DMS114 treated with DMSO at 0.1 percent for 48 hours (cell line): Measurements from ENCODE around the gene FOSB.
A peak's percentile ranks its signal among the peaks of the same experiment; 100 is the strongest.

Source experiments
- DNase-seq: peaks from one replicate; lab custom pipeline; 2025; ENCODE audit not compliant: unreplicated experiment; lab: John Stamatoyannopoulos, UW

The FOSB gene

GRCh38 chr19:45442408-45442777 is 25.4 kb upstream of the FOSB start:
- DNase-seq, result no peak

DNA sequence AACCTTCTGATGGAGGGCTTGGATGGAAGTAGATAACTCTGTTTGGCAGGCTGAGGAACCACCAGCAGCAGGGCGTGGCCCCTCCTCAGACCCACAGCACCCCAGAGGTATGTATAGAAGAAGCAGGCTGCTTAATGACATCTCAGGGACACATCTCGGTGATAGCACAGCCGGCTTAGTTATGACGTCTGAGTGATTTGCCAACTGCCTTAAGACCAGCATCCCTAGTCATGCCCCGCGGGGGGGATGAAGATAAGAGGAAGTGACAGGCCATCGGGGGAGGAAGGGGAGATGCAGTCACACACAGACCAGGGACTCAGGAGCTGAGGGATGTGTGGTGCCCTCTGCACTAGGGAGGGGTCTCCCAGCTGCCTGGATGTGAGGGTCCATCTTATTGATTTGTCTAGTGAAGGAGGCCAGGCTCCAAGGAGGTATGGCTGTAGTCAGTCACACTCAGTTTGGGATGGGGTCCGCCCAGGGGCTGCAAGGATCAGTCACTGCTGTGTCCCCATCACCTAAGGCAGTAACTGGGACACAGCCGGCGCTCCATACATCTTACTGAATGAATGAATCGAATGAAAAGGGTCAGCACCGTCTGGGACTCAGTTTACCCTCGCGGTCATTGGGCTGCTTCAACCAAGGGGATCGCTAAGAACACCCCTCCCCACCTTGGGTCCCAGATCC is 24.9 kb upstream of the FOSB start:
- no peak for DNase-seq

- peak; percentile 64 for DNase-seq
These were observed 24.1 kb upstream of the FOSB start for GRCh38 chr19:45443462-45444317.

GRCh38 chr19:45444318-45445041 is 23.3 kb upstream of the FOSB start:
- DNase-seq, result no peak

GRCh38 chr19:45445139-45445538 is 22.7 kb upstream of the FOSB start:
- no peak for DNase-seq

DNA sequence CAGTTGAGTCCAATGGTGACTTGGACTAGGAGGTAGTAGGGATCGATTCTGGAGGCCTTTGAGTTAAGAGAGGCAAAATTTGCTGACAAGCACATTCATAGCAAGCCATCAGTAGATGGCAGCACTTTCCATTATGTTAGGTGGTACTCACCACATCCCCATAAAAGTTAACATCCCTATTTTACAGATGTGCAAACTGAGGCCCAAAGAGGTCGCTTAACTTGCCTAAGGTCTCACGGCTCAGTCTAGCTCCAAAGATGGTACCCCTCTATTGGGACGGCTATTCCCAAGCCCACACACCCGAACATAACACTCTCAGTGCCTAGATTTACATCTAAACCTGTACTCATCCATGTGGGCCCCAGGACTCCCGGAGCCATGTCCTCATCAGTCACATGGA is 21.5 kb upstream of the FOSB start:
- peak; percentile 19 for DNase-seq

DNA sequence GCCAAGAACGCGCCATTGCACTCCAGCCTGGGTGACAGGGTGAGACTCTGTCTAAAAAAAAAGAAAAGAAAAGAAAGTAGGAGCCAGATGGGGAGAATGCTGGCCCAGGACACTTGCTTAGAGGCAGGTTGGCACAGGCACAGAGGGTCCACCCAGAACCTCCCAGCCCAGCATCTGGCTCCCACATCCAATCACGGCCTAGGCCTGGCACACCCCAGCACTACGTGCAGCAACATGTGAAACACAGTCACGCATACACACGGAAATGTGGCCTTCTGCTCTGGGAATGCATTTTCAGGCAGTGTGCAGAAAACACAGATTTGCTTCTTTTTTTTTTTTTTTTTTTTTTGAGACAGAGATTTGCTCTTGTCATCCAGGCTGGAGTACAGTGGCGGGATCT is 20.9 kb upstream of the FOSB start:
- DNase-seq, result no peak

DNA sequence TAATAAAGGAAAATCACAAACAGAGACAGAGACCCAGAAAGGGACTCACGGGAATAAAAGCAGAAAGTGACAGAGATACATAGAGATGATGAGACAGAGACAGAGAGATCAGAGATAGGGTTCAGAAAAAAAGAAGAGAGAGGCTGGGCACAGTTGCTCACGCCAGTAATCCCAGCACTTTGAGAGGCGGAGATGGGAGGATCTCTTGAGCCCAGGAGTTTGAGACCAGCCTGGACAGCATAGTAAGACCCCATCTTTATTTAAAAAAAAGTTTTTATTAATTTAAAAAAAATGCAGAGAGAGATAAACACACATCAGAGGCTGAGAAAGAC is 19.4 kb upstream of the FOSB start:
- DNase-seq, result no peak

DNA sequence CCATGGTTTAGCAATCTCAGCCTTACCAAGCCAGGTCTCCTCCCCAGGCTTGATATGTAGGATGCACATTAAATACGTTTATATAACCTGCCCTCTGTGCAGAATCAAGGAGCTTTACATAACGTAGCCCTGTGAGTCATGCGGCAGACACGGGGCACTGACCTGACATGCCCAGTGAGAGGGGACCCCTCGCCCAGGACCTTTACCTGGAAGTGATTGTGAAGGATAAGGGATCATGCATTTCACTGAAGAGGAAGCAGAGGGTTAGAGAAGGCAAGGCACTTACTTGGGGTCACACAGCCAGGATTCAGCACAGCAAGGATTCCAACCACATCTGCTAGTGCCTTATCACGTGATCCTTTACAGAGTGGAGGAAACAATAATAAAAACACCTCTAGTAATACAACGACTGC is 18.9 kb upstream of the FOSB start:
- no peak for DNase-seq

GRCh38 chr19:45450012-45450333 is 17.8 kb upstream of the FOSB start:
- DNase-seq, result no peak

GRCh38 chr19:45451131-45451849 is 16.5 kb upstream of the FOSB start:
- no peak for DNase-seq

- DNase-seq, result no peak
These were observed 15.9 kb upstream of the FOSB start for GRCh38 chr19:45451850-45452387.

DNA sequence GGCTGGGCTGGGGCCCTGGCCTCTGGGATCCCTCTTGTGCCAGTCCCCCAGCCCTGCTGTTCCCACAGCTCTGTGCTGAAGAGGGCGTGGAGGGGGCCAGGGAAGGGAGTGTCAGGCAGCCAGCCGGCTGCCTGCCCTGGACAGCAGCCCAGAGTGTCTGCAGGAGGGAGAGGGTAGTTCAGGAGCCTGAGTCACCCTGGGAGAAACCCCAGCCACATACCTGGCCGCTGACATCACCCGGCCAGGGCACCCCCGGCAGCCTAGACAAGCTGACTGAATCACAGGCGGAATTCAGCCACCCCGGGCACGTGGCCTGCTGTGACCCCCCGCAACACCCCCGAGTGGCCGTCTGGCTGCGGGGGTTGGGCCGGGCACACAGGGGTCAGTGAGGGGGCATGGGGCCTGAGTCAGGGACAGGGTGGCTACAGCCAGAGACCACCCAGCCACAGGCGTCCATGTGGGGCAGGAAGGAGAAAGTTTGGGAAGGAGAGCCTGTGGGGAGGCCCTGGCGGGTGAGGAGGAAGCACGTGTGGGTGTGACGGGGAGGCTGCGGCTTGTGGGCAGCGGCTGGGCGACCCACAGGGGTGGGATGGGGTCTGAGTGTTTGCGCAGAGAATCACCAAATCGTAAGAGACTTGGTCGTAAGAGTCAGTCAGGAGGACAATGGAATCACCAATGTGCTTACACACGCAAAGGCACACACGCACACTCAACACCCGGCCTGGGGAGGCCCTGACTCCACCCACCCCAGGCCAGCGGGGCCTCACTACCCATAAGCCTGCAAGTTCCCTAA is 11.9 kb upstream of the FOSB start:
- no peak for DNase-seq

DNA sequence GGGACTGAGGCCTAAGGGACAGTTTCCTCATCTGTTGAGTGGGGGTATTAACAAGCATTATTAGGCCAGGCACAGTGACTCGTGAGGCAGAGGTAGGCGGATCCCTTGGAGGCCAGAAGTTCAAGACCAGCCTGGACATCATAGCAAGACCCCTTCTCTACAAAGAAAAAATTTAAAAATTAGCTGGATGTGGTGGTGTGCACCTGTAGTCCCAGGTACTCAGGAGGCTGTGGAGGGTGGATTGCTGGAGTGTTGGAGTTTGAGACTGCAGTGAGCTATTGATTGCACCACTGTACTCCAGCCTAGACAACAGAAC is 11.3 kb upstream of the FOSB start:
- DNase-seq, result no peak

DNA sequence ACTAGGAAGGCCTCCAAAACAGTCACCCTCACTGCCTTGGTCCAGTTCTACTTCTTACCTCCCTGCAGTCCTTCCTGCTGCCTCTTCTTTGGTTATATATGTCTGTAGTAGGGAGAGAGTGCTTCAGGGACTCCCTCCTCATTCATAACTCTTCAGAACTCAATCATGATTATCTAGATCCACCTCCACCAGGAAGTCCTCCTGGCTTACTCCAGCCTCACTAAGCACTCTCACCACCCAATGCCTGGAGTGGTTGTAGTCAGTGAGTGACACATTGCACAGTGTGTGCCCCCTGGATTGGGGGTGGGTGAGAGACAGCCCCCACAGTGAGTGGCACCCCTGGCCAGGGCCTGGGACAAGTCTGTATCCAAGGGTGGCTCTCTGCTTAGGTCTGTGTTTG is 10.0 kb upstream of the FOSB start:
- no peak for DNase-seq

GRCh38 chr19:45460807-45461347 is 6.9 kb upstream of the FOSB start:
- DNase-seq, result no peak

- no peak for DNase-seq
These were observed 5.6 kb upstream of the FOSB start for GRCh38 chr19:45462174-45462573.

GRCh38 chr19:45463241-45463640 is 4.6 kb upstream of the FOSB start:
- no peak for DNase-seq

DNA sequence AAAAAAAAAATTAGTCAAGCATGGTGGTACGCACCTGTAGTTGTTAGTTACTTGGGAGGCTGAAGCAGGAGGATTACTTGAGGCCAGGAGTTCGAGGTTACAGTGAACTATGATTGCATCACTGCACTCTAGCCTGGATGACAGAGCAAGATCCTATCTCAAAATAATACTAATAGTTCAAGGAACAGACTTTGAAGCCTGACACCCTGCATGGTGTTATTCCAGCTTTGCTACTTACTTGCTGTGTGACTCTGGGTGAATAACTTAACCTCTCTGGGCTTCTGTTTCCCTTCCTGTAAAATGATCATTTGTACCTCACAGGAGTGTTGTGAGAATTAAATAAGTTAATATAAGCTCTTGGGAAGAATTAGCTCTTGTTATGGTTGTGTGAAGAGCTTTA is 3.5 kb upstream of the FOSB start:
- no peak for DNase-seq

DNA sequence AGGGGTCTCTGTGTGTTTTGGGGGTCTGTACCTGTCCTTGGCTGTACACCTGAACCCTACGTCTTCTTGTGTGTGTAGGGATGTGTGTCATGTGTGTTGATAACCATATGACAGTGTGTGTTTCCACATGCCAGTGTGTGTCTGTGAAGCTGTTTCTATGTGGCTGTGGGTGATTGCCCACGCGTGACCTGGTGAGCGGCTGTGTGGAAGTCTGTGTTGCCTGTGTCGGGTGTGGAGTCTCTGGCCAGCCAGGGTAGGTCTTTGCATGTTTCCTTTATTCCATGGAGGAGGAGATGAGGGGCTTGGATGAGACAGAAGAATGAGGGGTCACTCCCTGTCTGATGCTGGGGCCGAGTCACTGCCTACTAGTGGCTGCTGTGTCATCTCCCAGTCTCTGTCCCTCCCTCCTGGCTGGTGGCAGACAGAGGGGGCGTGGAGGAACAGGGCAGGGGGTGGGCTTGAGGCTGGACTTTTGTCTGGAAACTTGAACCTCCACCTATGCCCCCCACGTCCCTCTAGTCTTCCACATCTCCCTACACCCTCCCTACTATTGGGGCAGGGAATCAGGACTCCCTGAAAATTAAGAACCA is 2.8 kb upstream of the FOSB start:
- no peak for DNase-seq
